Glutamatergic neuron (in vitro differentiated cells): ENCODE data around the gene RAB3GAP2. TPM values are rescaled to one million over a fixed set of nuclear protein-coding genes. Genes with fewer than 3 reads are reported as not detected.
"Not testable (repeated sequence)": the region's sequence is repeated elsewhere in the genome, so short reads cannot be mapped to it uniquely, and the experiment has no call there.

Experiments
- DNase-seq: peaks from one replicate; pipeline ENCODE4 v3.0.0; 2022
- H3K27ac Mint-ChIP-seq: one replicate; pipeline ENCODE4 v1.8.0; 2020; ENCODE audit warnings: mild to moderate bottlenecking, mixed read lengths, inconsistent platforms; ENCODE audit not compliant: unreplicated experiment
- H3K27me3 Mint-ChIP-seq: one replicate; pipeline ENCODE4 v1.8.0; 2020; ENCODE audit warnings: mild to moderate bottlenecking, moderate library complexity, mixed read lengths, inconsistent platforms; ENCODE audit not compliant: unreplicated experiment
- H3K36me3 Mint-ChIP-seq: one replicate; pipeline ENCODE4 v1.8.0; 2020; ENCODE audit warnings: mild to moderate bottlenecking, mixed read lengths, inconsistent platforms; ENCODE audit not compliant: unreplicated experiment
- H3K4me1 Mint-ChIP-seq: one replicate; pipeline ENCODE4 v1.8.0; 2020; ENCODE audit warnings: mild to moderate bottlenecking, low read depth, mixed read lengths, inconsistent platforms; ENCODE audit not compliant: unreplicated experiment
- H3K4me3 Mint-ChIP-seq: one replicate; pipeline ENCODE4 v1.8.0; 2020; ENCODE audit warnings: mild to moderate bottlenecking, mixed read lengths, inconsistent platforms; ENCODE audit not compliant: unreplicated experiment
- H3K9me3 Mint-ChIP-seq: one replicate; pipeline ENCODE4 v1.8.0; 2020; ENCODE audit warnings: mild to moderate bottlenecking, moderate library complexity, mixed read lengths, inconsistent platforms; ENCODE audit not compliant: unreplicated experiment
- total RNA-seq: library from RNA; stranded (reverse); fragmentation: NEBNext Ultra II Directional; extraction: Animal tissue kit (Norgen Biotek cat#: 25700); gene quantifications from one replicate; pipeline ENCODE4 v1.2.1, GENCODE V29; 2021; ENCODE audit not compliant: unreplicated experiment
- TF ChIP-seq, protein P1 (sequence below): fragments of 200-600 bp; sonication (generic); IDR thresholded peaks from one replicate; pipeline ENCODE4 v1.5.0; 2021; ENCODE audit not compliant: partially characterized antibody, unreplicated experiment

The RAB3GAP2 gene
- total RNA-seq, 1 donor from 2014 or later, result 65.3 TPM

DNA sequence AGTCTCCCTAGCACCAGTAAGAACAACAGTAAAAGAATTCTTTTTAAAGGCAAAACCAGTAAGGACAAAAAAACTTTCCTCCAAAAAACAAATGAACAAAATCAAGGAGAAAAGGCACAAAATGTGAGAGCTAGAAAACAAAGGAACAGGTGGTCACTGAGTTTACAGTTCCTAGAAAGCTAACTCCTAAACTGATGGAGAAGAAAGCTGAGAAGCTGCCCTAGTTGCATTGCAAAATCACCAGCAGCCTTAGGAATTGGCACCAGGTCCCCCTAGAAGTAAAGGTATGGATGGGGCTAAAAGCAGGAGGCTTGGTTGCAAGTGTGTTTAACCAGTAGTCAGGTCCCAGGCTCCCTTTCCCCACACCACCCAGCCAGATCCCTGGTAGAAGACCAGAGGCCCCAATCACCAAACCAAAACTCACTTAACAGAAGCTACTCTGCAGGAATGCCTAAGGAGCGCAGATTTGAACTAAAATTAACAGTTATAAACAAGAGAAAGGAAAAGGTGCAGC, 47.6 kb downstream of the RAB3GAP2 start:
- H3K36me3 Mint-ChIP-seq, result no peaks in the 10 kb centered on the region
- H3K27me3 Mint-ChIP-seq, result no peaks in the 10 kb centered on the region
- TF ChIP-seq, protein P1, sequence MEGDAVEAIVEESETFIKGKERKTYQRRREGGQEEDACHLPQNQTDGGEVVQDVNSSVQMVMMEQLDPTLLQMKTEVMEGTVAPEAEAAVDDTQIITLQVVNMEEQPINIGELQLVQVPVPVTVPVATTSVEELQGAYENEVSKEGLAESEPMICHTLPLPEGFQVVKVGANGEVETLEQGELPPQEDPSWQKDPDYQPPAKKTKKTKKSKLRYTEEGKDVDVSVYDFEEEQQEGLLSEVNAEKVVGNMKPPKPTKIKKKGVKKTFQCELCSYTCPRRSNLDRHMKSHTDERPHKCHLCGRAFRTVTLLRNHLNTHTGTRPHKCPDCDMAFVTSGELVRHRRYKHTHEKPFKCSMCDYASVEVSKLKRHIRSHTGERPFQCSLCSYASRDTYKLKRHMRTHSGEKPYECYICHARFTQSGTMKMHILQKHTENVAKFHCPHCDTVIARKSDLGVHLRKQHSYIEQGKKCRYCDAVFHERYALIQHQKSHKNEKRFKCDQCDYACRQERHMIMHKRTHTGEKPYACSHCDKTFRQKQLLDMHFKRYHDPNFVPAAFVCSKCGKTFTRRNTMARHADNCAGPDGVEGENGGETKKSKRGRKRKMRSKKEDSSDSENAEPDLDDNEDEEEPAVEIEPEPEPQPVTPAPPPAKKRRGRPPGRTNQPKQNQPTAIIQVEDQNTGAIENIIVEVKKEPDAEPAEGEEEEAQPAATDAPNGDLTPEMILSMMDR, result no peak
- DNase-seq, result no peak
- peaks cover 16% of the 10 kb centered on the region for H3K4me1 Mint-ChIP-seq
- H3K27ac Mint-ChIP-seq, result no peak overlapping the region
- H3K4me3 Mint-ChIP-seq, result no peak overlapping the region
- peaks cover 2% of the 10 kb centered on the region for H3K9me3 Mint-ChIP-seq

DNA sequence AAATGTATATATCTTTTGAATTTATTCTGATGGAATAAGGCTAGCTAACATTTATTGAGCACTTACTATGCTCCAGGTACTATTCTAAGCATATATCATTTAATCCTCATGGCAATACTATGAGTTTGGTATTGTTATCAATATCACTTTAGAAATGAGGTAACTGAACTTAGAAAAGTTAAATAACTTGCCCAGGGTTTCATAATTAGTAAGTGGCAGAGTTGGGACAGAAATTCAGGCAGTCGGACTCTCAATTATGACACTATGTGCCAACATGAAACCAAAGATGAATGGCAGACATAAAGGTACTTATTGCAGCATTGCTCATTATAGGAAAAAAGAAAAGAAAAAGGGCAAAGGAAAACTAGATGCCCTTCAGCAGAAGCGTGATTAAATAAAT, 48.2 kb downstream of the RAB3GAP2 start:
- Mint-ChIP-seq H3K9me3 (peaks cover 2% of the 10 kb centered on the region), H3K27ac (no peak overlapping the region), H3K27me3 (no peaks in the 10 kb centered on the region), H3K36me3 (no peaks in the 10 kb centered on the region), H3K4me1 (peaks cover 22% of the 10 kb centered on the region), H3K4me3 (no peak overlapping the region)
- TF ChIP-seq, protein P1, result no peak
- DNase-seq, result no peak

DNA sequence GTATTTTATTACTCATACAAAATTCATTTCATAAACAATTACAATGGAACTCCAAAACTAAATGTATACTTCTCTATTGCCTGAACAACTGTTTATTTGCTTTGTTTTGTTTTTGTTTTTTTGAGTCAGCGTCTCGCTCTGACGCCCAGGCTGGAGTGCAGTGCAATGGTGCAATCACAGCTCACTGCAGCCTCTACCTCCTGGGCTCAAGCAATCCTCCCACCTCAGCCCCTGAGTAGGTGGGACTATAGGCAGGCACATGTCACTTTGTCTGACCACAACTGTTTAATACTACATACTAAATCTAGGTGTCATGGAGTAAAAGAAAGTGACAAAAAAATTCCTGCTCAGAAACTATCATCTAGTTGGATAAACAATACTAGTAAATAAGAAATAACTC, 49.3 kb downstream of the RAB3GAP2 start:
- H3K4me3 Mint-ChIP-seq, result no peak overlapping the region
- DNase-seq, result no peak

DNA sequence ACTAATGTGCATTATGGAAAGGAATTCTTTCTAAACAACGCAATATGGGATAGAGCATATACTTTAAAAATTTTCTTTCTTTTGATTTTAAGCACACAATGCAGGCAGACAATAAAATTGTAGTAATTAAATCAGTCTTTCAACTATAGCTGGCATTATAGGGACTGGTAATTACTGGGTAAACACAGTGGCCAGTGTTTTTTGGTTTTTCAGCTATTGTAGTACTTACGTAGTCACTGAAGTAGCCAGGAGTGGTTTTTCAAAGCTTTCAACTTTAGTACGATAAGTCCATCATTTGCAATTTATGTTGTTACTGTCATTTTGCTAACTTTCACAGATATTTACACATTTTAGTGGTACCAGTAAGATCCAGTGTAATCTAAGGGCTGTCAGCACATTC, 50.6 kb downstream of the RAB3GAP2 start:
- H3K4me3 Mint-ChIP-seq, result no peak overlapping the region
- DNase-seq, result no peak
- peaks cover 22% of the 10 kb centered on the region for H3K4me1 Mint-ChIP-seq
- TF ChIP-seq, protein P1, result no peak
- H3K36me3 Mint-ChIP-seq, result no peaks in the 10 kb centered on the region
- peaks cover 2% of the 10 kb centered on the region for H3K9me3 Mint-ChIP-seq
- H3K27ac Mint-ChIP-seq, result no peak overlapping the region
- H3K27me3 Mint-ChIP-seq, result no peaks in the 10 kb centered on the region

More for the DNA sequence above, 49.3 kb downstream of the RAB3GAP2 start:
- Mint-ChIP-seq H3K27me3 (no peaks in the 10 kb centered on the region), H3K36me3 (no peaks in the 10 kb centered on the region), H3K4me1 (peaks cover 22% of the 10 kb centered on the region), H3K27ac (no peak overlapping the region), H3K9me3 (peaks cover 2% of the 10 kb centered on the region)
- TF ChIP-seq, protein P1, result no peak

DNA sequence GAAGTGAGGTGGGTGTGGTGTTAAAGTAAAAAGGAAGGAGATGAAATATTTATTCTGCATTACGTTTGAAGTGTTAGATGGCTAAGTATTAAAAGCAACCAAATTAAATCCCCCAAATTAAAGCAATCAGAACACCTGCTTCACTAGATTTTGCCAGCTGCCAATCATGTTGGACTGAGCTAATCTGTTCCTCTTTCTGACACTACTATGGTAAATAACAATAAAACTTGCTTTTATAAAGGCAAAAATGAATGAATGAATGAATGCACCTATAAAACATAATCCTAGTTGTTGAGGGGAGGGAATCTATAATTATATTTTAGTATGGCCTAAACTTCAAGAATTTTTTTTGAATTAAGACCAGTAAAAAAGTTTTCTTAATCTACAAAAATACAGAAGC, 51.0 kb downstream of the RAB3GAP2 start:
- H3K4me1 Mint-ChIP-seq, result peaks cover 22% of the 10 kb centered on the region
- H3K27ac Mint-ChIP-seq, result no peak overlapping the region
- H3K36me3 Mint-ChIP-seq, result no peaks in the 10 kb centered on the region

DNA sequence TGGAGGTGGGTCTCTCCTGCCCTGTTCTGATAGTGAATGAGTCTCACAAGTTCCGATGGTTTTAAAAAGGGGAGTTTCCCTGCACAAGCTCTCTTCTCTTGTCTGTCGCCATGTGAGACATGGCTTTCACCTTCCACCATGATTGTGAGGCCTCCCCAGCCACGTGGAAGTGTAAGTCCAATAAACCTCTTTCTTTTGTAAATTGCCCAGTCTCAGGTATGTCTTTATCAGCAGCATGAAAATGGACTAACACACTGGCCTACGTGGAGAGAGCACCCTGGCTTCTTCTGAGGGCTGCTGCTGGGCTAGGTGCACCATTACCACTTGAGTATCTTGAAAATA, 51.6 kb downstream of the RAB3GAP2 start:
- H3K36me3 Mint-ChIP-seq, H3K4me3 Mint-ChIP-seq, H3K9me3 Mint-ChIP-seq, H3K27ac Mint-ChIP-seq, H3K27me3 Mint-ChIP-seq, DNase-seq: not testable (repeated sequence)
- peaks cover 20% of the 10 kb centered on the region for H3K4me1 Mint-ChIP-seq

More for the DNA sequence above, 51.0 kb downstream of the RAB3GAP2 start:
- Mint-ChIP-seq H3K9me3 (peaks cover 2% of the 10 kb centered on the region), H3K4me3 (no peak overlapping the region), H3K27me3 (no peaks in the 10 kb centered on the region)
- DNase-seq, result no peak
- TF ChIP-seq, protein P1, result no peak
